NCI-H748 (cell line): ENCODE data around the gene CERCAM.
"Not testable (repeated sequence)": the region's sequence is repeated elsewhere in the genome, so short reads cannot be mapped to it uniquely, and the experiment has no call there.

Source experiments
- DNase-seq: peaks from one replicate; lab custom pipeline; 2025; ENCODE audit not compliant: unreplicated experiment; lab: John Stamatoyannopoulos, UW

CERCAM gene

GRCh38 chr9:128393145-128393775 is 27.4 kb upstream of the CERCAM start:
- DNase-seq, result no peak

- no peak for DNase-seq
These were observed 26.7 kb upstream of the CERCAM start for GRCh38 chr9:128393970-128394369.

- no peak for DNase-seq
These were observed 26.1 kb upstream of the CERCAM start for GRCh38 chr9:128394379-128395168.

- DNase-seq, result peak; percentile 12
These were observed 23.6 kb upstream of the CERCAM start for GRCh38 chr9:128396970-128397613.

- DNase-seq, result no peak
These were observed 22.8 kb upstream of the CERCAM start for GRCh38 chr9:128397831-128398230.

GRCh38 chr9:128399861-128400260 is 20.8 kb upstream of the CERCAM start:
- no peak for DNase-seq

- DNase-seq, result no peak
These were observed 16.1 kb upstream of the CERCAM start for GRCh38 chr9:128404560-128404959.

GRCh38 chr9:128405077-128405779 is 15.4 kb upstream of the CERCAM start:
- DNase-seq, result no peak

GRCh38 chr9:128405780-128406171 is 14.9 kb upstream of the CERCAM start:
- DNase-seq, result no peak

GRCh38 chr9:128406848-128407391 is 13.7 kb upstream of the CERCAM start:
- DNase-seq, result no peak

GRCh38 chr9:128408963-128409431 is 11.7 kb upstream of the CERCAM start:
- DNase-seq, result no peak

- DNase-seq, result no peak
These were observed 11.2 kb upstream of the CERCAM start for GRCh38 chr9:128409450-128409849.

GRCh38 chr9:128409978-128410377 is 10.7 kb upstream of the CERCAM start:
- peak; percentile 13 for DNase-seq

- no peak for DNase-seq
These were observed 9.1 kb upstream of the CERCAM start for GRCh38 chr9:128411364-128412119.

GRCh38 chr9:128412120-128412790 is 8.4 kb upstream of the CERCAM start:
- DNase-seq, result peak; percentile 80

- DNase-seq, result not testable (repeated sequence)
These were observed 6.9 kb upstream of the CERCAM start for GRCh38 chr9:128413728-128414127.

GRCh38 chr9:128414461-128414860 is 6.2 kb upstream of the CERCAM start:
- no peak for DNase-seq

GRCh38 chr9:128415281-128415680 is 5.4 kb upstream of the CERCAM start:
- no peak for DNase-seq

- no peak for DNase-seq
These were observed 4.6 kb upstream of the CERCAM start for GRCh38 chr9:128416014-128416413.
